Measurements from ENCODE around the gene TINCR. TPM values are rescaled to one million over a fixed set of nuclear protein-coding genes. Genes with fewer than 3 reads are reported as not detected.

TINCR gene
- total RNA-seq, 4 donors from 2014 or later = not detected

DNA sequence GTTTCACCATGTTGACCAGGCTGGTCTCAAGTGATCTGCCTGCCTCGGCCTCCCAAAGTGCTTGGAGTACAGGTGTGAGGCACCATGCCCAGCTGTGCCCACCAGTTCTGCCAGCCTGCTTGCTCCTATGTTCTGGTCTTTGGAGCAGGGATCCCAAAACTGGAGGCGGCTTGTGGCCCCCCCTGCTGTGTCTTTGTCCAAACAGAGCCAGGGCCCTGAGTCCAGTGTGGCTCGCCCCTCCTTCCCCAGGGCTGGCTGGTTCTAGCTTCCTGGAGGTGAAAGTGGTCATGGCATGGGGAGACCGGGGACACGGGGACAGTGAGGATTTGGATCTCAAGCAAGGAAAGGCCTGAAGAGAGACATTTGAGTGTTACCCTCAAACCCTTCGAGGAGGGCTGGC lies 11.5 kb upstream of the TINCR start:
- no peak overlapping the region for H3K4me3 ChIP-seq (replicated peaks in 1 of 3)
- intact Hi-C loops (cut with DNase I) = loop anchor here (5.0 kb wide), 1 partner anchor 532 kb away; no protein-coding TSS in a partner anchor

GRCh38 chr19:5578097-5578846 lies 10.5 kb upstream of the TINCR start:
- H3K27me3 ChIP-seq = no peaks in the 10 kb centered on the region
- no peaks in the 10 kb centered on the region for H3K9me3 ChIP-seq
- H3K27ac ChIP-seq = no peak overlapping the region
- H3K4me3 ChIP-seq (replicated peaks in 1 of 3) = no peak overlapping the region
- TF ChIP-seq CTCF (IDR thresholded peaks at IDR 0.05) (peak; percentile 80 to 99 (median 92)), POLR2A (IDR thresholded peaks at IDR 0.05) (no peak)
- intact Hi-C loops (cut with DNase I) = loop anchor here (5.0 kb wide), 1 partner anchor 531 kb away; no protein-coding TSS in a partner anchor
- H3K36me3 ChIP-seq = no peaks in the 10 kb centered on the region
- H3K4me1 ChIP-seq = peaks cover 13 to 34% of the 10 kb centered on the region in 2 donors
- DNase-seq = peak; percentile 54 to 61
- WGBS, 2 donors = 24 to 26% methylated on average over 25 to 27 of the region's 28 CpGs

More for the DNA sequence above, 11.5 kb upstream of the TINCR start:
- H3K27me3 ChIP-seq = no peaks in the 10 kb centered on the region
- H3K9me3 ChIP-seq = no peaks in the 10 kb centered on the region
- TF ChIP-seq CTCF (IDR thresholded peaks at IDR 0.05) (no peak), POLR2A (IDR thresholded peaks at IDR 0.05) (no peak)
- WGBS, 2 donors = 82 to 90% methylated on average over 6 of the region's 6 CpGs
- peak overlapping the region in 1 of 3 donors; percentile 15 for H3K27ac ChIP-seq
- DNase-seq = no peak
- H3K4me1 ChIP-seq = peaks cover 13 to 40% of the 10 kb centered on the region in 2 donors
- H3K36me3 ChIP-seq = no peaks in the 10 kb centered on the region

- intact Hi-C loops (cut with DNase I) = loop anchor here (5.0 kb wide), 1 partner anchor 528 kb away; no protein-coding TSS in a partner anchor
- TF ChIP-seq CTCF (IDR thresholded peaks at IDR 0.05) (no peak), POLR2A (IDR thresholded peaks at IDR 0.05) (no peak)
- no peak overlapping the region for H3K4me3 ChIP-seq (replicated peaks in 1 of 3)
- no peaks in the 10 kb centered on the region for H3K27me3 ChIP-seq
- peaks cover 7 to 22% of the 10 kb centered on the region in 2 donors for H3K4me1 ChIP-seq
- no peaks in the 10 kb centered on the region for H3K9me3 ChIP-seq
- WGBS, 2 donors = 88 to 91% methylated on average over 6 of the region's 6 CpGs
- no peak overlapping the region for H3K27ac ChIP-seq
- H3K36me3 ChIP-seq = no peaks in the 10 kb centered on the region
- no peak for DNase-seq
These were observed 7.8 kb upstream of the TINCR start for GRCh38 chr19:5575590-5575989.

GRCh38 chr19:5572556-5573286 lies 5.0 kb upstream of the TINCR start:
- 69 to 74% methylated on average over 8 to 14 of the region's 14 CpGs for WGBS, 2 donors
- no peaks in the 10 kb centered on the region for H3K36me3 ChIP-seq
- H3K4me1 ChIP-seq = no peaks in the 10 kb centered on the region
- H3K27ac ChIP-seq = no peak overlapping the region
- intact Hi-C loops (cut with DNase I) = no loop called here
- TF ChIP-seq POLR2A (IDR thresholded peaks at IDR 0.05) = no peak
- no peak for TF ChIP-seq CTCF (IDR thresholded peaks at IDR 0.05)
- no peaks in the 10 kb centered on the region for H3K9me3 ChIP-seq
- no peak overlapping the region for H3K4me3 ChIP-seq (replicated peaks in 1 of 3)
- DNase-seq = no peak
- no peaks in the 10 kb centered on the region for H3K27me3 ChIP-seq

DNA sequence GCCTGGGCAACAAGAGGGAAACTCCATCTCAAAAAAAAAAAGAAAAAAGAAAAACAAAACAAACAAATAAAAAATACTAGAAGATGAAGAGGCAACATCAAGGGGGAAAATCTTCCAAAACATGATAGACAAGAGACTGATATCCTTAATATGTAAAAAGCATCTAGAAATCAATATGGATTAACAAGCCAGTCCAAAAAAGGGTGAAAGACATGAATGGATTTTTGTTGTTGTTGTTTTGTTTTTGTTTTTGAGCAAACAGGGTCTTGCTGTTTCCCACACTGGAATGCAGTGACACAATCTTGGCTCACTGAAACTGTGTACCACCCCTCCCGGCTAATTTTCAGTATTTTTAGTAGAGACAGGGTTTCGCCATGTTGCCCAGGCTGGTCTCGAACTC lies 4.0 kb upstream of the TINCR start:
- no peak for DNase-seq
- Histone ChIP-seq H3K4me3 (replicated peaks in 1 of 3) (no peak overlapping the region), H3K4me1 (peaks cover 0 to 3% of the 10 kb centered on the region in 2 donors), H3K9me3 (no peaks in the 10 kb centered on the region), H3K27ac (no peak overlapping the region), H3K36me3 (no peaks in the 10 kb centered on the region), H3K27me3 (peaks cover 5% of the 10 kb centered on the region)
- TF ChIP-seq POLR2A (IDR thresholded peaks at IDR 0.05) (no peak), CTCF (IDR thresholded peaks at IDR 0.05) (no peak)
- intact Hi-C loops (cut with DNase I) = no loop called here
- WGBS, 2 donors = 95 to 97% methylated on average over 3 of the region's 3 CpGs

All from thyroid gland (tissue), 4 donors.